LNCAP (cell line): Measurements from ENCODE around the gene SELENON.

Experiments used
- CTCF ChIP-seq: fragments of 450-650 bp; IDR thresholded peaks from 2 replicates; pipeline ENCODE4 v1.5.1; 2017; ENCODE audit warnings: mild to moderate bottlenecking

The SELENON gene

GRCh38 chr1:25854554-25854953 is 54.6 kb downstream of the SELENON start:
- TF ChIP-seq CTCF, result no peak

- no peak for TF ChIP-seq CTCF
Measured at GRCh38 chr1:25856856-25857255, 56.9 kb downstream of the SELENON start.

- TF ChIP-seq CTCF, result no peak
Measured at GRCh38 chr1:25858494-25858893, 58.5 kb downstream of the SELENON start.

- no peak for TF ChIP-seq CTCF
Measured at GRCh38 chr1:25858906-25859789, 59.2 kb downstream of the SELENON start, which contains the start of gene AUNIP. AUNIP (minus strand) TSS chr1:25859457; CDS start chr1:25859357, 100 bp downstream.

- TF ChIP-seq CTCF, result no peak
Measured at GRCh38 chr1:25861316-25862286, 61.6 kb downstream of the SELENON start.

- no peak for TF ChIP-seq CTCF
Measured at GRCh38 chr1:25862785-25863485, 62.9 kb downstream of the SELENON start.
